ENCODE measurements around the gene CDC34. TPM values are rescaled to one million over a fixed set of nuclear protein-coding genes. Genes with fewer than 3 reads are reported as not detected.

CDC34 gene
- polyA plus RNA-seq: 10 to 100 TPM; 45.2 to 68.7 TPM

GRCh38 chr19:531753-532560 is at the start of gene CDC34:
Gene CDC34 (plus strand): TSS chr19:531760. CDS start chr19:531932, 172 bp downstream.
- H3K27me3 ChIP-seq (ENCODE audit: control insufficient read depth in 1 of 2, insufficient read depth in 2 of 2, low read length in 2 of 2): no peaks in the 10 kb centered on the region
- no peaks in the 10 kb centered on the region for H3K9me3 ChIP-seq (ENCODE audit: control insufficient read depth in 2 of 2, insufficient read depth in 1 of 2, low read depth in 1 of 2, low read length in 1 of 2)
- H3K4me1 ChIP-seq (ENCODE audit: control insufficient read depth in 2 of 2, insufficient read depth in 2 of 2, low read length in 1 of 2): peaks cover under 1 to 19% of the 10 kb centered on the region in 2 donors
- peak within 1 kb of the TSS; percentile 93 to 95 for H3K27ac ChIP-seq (ENCODE audit: low read depth in 2 of 2, low read length in 1 of 2)
- WGBS, 2 donors: 0 to 1% methylated on average over 50 to 84 of the region's 84 CpGs
- H3K4me3 ChIP-seq (ENCODE audit: low read depth in 1 of 2, low read length in 2 of 2): peak within 1 kb of the TSS; percentile 94 to 98
- H3K36me3 ChIP-seq (ENCODE audit: control insufficient read depth in 2 of 2, insufficient read depth in 2 of 2, low read length in 1 of 2): peaks cover 0 to 16% of the 10 kb centered on the region in 2 donors

DNA sequence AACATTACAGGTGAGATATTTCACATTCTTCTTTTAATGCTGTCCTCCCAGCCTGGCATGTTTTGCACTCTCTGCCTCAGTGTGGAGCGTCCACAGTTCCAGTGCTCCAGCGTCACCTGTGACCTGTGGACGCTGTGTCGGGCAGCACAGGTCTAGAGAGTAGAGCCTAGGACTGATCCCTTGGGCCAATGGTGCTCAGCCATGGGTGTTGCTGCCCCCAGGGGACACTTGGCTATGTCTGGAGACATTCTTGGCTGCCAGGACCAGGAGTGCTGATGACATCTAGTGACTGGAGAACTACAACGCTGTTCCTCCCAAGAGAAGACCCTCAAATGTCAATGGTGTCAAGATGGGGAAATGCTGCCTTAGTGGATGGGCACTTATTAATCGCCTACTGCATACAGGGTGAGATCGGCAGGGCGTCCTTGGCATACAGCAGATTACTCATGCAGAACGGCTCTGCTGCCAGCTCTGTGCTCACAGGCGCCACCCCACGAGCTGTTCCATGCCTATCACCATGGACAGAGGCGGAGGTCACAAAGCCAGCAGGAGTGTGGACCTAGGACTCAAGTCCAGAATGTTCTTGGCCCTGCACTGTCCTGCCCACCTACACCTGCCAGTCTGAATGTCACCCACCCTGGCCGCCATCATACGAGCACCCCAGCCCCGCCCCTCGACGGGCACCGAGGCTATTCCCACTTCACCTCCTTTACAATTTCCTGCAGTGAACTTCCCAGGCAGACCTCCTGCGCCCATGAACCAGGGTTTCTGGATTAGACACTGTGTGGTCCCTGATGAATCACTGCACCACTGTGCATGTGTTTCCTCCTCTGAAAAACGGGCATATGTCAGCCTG is 49.1 kb upstream of the CDC34 start:
- WGBS, 2 donors: 55 to 59% methylated on average over 20 of the region's 20 CpGs

DNA sequence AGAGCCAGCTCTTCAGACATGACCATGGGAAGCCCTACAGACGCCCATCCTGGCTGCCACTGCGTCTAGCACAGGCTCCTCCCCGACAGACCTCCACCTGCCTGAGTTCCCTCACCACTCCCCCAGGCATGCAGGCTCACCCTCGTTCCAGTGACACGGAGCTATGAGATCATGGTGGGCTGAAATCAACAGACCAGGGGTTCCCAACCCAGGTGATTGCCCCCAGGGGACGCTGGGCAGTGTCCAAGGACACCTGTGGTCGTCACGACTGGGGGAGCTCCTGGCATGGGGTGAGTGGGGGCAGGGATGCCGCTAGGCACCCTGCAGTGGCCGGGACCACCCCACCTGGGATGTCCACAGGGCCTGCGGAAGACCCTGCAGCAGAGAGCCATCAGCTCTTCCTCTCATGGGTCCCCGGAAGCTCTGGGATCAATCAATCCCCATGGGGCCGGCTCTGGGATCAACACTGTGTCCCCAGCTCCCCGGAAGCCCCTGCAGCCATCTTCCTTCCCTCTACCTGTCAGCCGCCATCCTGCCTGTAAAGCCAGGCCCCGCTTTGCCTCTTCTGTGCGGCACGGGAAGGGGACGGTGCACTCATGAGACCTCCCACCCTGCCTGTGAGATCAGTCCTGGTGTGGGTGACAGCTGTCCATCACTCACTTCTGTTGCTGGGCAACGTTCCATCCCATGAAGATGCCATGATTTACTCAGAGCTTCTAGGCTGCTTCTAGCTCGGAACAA is 48.1 kb upstream of the CDC34 start:
- WGBS, 2 donors: 50 to 60% methylated on average over 21 of the region's 21 CpGs
- no peak overlapping the region for H3K27ac ChIP-seq (ENCODE audit: low read depth in 2 of 2, low read length in 1 of 2)

More for the DNA sequence above, 49.1 kb upstream of the CDC34 start:
- Histone ChIP-seq H3K4me1 (ENCODE audit: control insufficient read depth in 2 of 2, insufficient read depth in 2 of 2, low read length in 1 of 2) (peaks cover 0 to 8% of the 10 kb centered on the region in 2 donors), H3K36me3 (ENCODE audit: control insufficient read depth in 2 of 2, insufficient read depth in 2 of 2, low read length in 1 of 2) (no peaks in the 10 kb centered on the region), H3K27me3 (ENCODE audit: control insufficient read depth in 1 of 2, insufficient read depth in 2 of 2, low read length in 2 of 2) (no peaks in the 10 kb centered on the region), H3K9me3 (ENCODE audit: control insufficient read depth in 2 of 2, insufficient read depth in 1 of 2, low read depth in 1 of 2, low read length in 1 of 2) (peaks cover 0 to 3% of the 10 kb centered on the region in 2 donors), H3K27ac (ENCODE audit: low read depth in 2 of 2, low read length in 1 of 2) (no peak overlapping the region), H3K4me3 (ENCODE audit: low read depth in 1 of 2, low read length in 2 of 2) (no peak overlapping the region)

DNA sequence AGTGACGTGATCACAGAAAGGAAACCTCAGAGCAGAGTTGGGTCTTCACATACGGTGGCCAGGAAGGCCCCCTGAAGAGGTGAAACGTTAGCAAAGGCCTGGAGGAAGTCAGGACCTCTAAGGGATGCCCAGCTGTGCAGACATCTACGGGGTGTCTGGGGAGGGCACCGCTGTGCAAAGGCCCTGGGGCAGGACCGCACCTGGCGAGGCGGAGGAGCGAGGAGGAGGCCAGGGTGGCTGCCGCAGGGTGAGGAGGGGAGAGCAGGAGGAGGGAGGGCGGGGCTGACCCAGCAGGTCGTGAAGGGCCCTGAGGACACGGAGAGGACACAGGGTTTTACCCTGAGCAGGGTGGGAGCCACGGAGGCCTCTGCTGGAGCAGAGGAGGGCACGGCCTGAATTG is 47.1 kb upstream of the CDC34 start:
- Histone ChIP-seq H3K9me3 (ENCODE audit: control insufficient read depth in 2 of 2, insufficient read depth in 1 of 2, low read depth in 1 of 2, low read length in 1 of 2) (peaks cover 0 to 3% of the 10 kb centered on the region in 2 donors), H3K27ac (ENCODE audit: low read depth in 2 of 2, low read length in 1 of 2) (no peak overlapping the region)
- 47 to 57% methylated on average over 15 of the region's 15 CpGs for WGBS, 2 donors

More for the DNA sequence above, 48.1 kb upstream of the CDC34 start:
- Histone ChIP-seq H3K27me3 (ENCODE audit: control insufficient read depth in 1 of 2, insufficient read depth in 2 of 2, low read length in 2 of 2) (no peaks in the 10 kb centered on the region), H3K4me1 (ENCODE audit: control insufficient read depth in 2 of 2, insufficient read depth in 2 of 2, low read length in 1 of 2) (peaks cover 0 to 8% of the 10 kb centered on the region in 2 donors), H3K36me3 (ENCODE audit: control insufficient read depth in 2 of 2, insufficient read depth in 2 of 2, low read length in 1 of 2) (no peaks in the 10 kb centered on the region), H3K4me3 (ENCODE audit: low read depth in 1 of 2, low read length in 2 of 2) (no peak overlapping the region), H3K9me3 (ENCODE audit: control insufficient read depth in 2 of 2, insufficient read depth in 1 of 2, low read depth in 1 of 2, low read length in 1 of 2) (peaks cover 0 to 3% of the 10 kb centered on the region in 2 donors)

DNA sequence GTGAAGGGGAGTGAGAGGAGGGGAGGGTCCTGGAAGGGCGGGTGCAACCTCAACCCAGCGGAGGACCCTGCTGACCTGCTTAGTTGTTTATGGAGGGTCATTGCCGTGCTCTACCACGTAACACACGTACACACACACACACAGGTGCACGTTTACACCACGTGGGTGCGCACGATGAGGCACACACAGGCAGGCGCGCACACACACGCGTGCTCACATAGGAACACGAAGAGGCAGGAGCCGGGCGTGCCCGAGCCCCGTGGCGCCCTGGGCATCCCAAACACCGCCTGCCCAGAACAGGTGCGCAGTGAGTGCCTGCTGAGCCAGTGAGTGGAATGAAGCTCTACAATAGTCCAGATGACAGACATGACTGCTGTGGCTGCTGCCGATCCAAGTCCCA is 46.5 kb upstream of the CDC34 start:
- Histone ChIP-seq H3K27ac (ENCODE audit: low read depth in 2 of 2, low read length in 1 of 2) (no peak overlapping the region), H3K36me3 (ENCODE audit: control insufficient read depth in 2 of 2, insufficient read depth in 2 of 2, low read length in 1 of 2) (no peaks in the 10 kb centered on the region), H3K27me3 (ENCODE audit: control insufficient read depth in 1 of 2, insufficient read depth in 2 of 2, low read length in 2 of 2) (no peaks in the 10 kb centered on the region), H3K4me1 (ENCODE audit: control insufficient read depth in 2 of 2, insufficient read depth in 2 of 2, low read length in 1 of 2) (peaks cover 0 to 8% of the 10 kb centered on the region in 2 donors), H3K4me3 (ENCODE audit: low read depth in 1 of 2, low read length in 2 of 2) (no peak overlapping the region), H3K9me3 (ENCODE audit: control insufficient read depth in 2 of 2, insufficient read depth in 1 of 2, low read depth in 1 of 2, low read length in 1 of 2) (peaks cover 0 to 3% of the 10 kb centered on the region in 2 donors)
- 53 to 54% methylated on average over 22 of the region's 22 CpGs for WGBS, 2 donors

More for the DNA sequence above, 47.1 kb upstream of the CDC34 start:
- Histone ChIP-seq H3K27me3 (ENCODE audit: control insufficient read depth in 1 of 2, insufficient read depth in 2 of 2, low read length in 2 of 2) (no peaks in the 10 kb centered on the region), H3K36me3 (ENCODE audit: control insufficient read depth in 2 of 2, insufficient read depth in 2 of 2, low read length in 1 of 2) (no peaks in the 10 kb centered on the region), H3K4me1 (ENCODE audit: control insufficient read depth in 2 of 2, insufficient read depth in 2 of 2, low read length in 1 of 2) (peaks cover 0 to 8% of the 10 kb centered on the region in 2 donors), H3K4me3 (ENCODE audit: low read depth in 1 of 2, low read length in 2 of 2) (no peak overlapping the region)

DNA sequence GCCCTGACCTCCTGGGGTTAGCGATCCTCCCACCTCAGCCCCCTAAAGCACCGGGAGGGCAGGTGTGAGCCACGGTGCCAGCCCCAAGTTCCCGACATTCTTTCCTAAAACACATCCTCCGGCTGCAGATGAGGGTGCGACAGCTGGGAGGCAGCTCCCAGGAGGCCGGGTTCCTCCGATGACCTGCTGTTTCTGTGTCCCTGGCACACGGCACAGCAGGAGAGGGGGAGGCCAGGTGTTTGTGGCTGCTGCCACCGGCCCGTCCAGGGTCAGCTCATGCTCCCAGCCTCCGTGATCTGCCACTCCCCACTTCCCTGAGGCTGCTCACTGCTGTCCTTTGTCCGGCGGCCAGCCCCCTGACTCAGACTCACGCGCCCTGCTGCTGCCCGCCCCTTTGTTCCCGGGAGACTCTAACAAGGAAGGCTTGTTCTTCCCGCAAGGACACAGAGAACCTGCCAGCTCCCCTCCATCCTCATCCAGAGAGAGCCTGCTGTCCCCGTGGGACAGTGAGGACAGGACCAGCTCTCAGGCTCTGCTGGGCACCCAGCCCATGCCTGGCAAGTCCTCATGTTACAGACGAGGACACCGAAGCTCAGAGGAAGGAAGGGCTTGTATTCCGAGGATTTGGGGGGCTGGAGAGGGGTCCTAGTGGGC is 45.9 kb upstream of the CDC34 start:
- Histone ChIP-seq H3K9me3 (ENCODE audit: control insufficient read depth in 2 of 2, insufficient read depth in 1 of 2, low read depth in 1 of 2, low read length in 1 of 2) (peaks cover 0 to 3% of the 10 kb centered on the region in 2 donors), H3K27me3 (ENCODE audit: control insufficient read depth in 1 of 2, insufficient read depth in 2 of 2, low read length in 2 of 2) (no peaks in the 10 kb centered on the region), H3K36me3 (ENCODE audit: control insufficient read depth in 2 of 2, insufficient read depth in 2 of 2, low read length in 1 of 2) (no peaks in the 10 kb centered on the region), H3K27ac (ENCODE audit: low read depth in 2 of 2, low read length in 1 of 2) (no peak overlapping the region), H3K4me1 (ENCODE audit: control insufficient read depth in 2 of 2, insufficient read depth in 2 of 2, low read length in 1 of 2) (peaks cover 0 to 6% of the 10 kb centered on the region in 2 donors), H3K4me3 (ENCODE audit: low read depth in 1 of 2, low read length in 2 of 2) (no peak overlapping the region)
- WGBS, 2 donors: 15 to 16% methylated on average over 23 of the region's 23 CpGs

GRCh38 chr19:488505-489417 is 42.8 kb upstream of the CDC34 start:
- peak overlapping the region; percentile 90 for H3K4me3 ChIP-seq (ENCODE audit: low read depth in 1 of 2, low read length in 2 of 2)
- no peaks in the 10 kb centered on the region for H3K27me3 ChIP-seq (ENCODE audit: control insufficient read depth in 1 of 2, insufficient read depth in 2 of 2, low read length in 2 of 2)
- H3K9me3 ChIP-seq (ENCODE audit: control insufficient read depth in 2 of 2, insufficient read depth in 1 of 2, low read depth in 1 of 2, low read length in 1 of 2): peaks cover 0 to 3% of the 10 kb centered on the region in 2 donors
- 0 to 1% methylated on average over 72 to 114 of the region's 114 CpGs for WGBS, 2 donors
- H3K27ac ChIP-seq (ENCODE audit: low read depth in 2 of 2, low read length in 1 of 2): peak overlapping the region; percentile 89 to 94
- peaks cover 0 to 6% of the 10 kb centered on the region in 2 donors for H3K4me1 ChIP-seq (ENCODE audit: control insufficient read depth in 2 of 2, insufficient read depth in 2 of 2, low read length in 1 of 2)
- H3K36me3 ChIP-seq (ENCODE audit: control insufficient read depth in 2 of 2, insufficient read depth in 2 of 2, low read length in 1 of 2): no peaks in the 10 kb centered on the region

GRCh38 chr19:489418-490196 is 42.0 kb upstream of the CDC34 start:
- 15 to 23% methylated on average over 50 to 61 of the region's 61 CpGs for WGBS, 2 donors
- Histone ChIP-seq H3K27me3 (ENCODE audit: control insufficient read depth in 1 of 2, insufficient read depth in 2 of 2, low read length in 2 of 2) (no peaks in the 10 kb centered on the region), H3K36me3 (ENCODE audit: control insufficient read depth in 2 of 2, insufficient read depth in 2 of 2, low read length in 1 of 2) (no peaks in the 10 kb centered on the region), H3K27ac (ENCODE audit: low read depth in 2 of 2, low read length in 1 of 2) (peak overlapping the region; percentile 80 to 85), H3K4me3 (ENCODE audit: low read depth in 1 of 2, low read length in 2 of 2) (peak overlapping the region; percentile 90), H3K9me3 (ENCODE audit: control insufficient read depth in 2 of 2, insufficient read depth in 1 of 2, low read depth in 1 of 2, low read length in 1 of 2) (peaks cover 0 to 3% of the 10 kb centered on the region in 2 donors), H3K4me1 (ENCODE audit: control insufficient read depth in 2 of 2, insufficient read depth in 2 of 2, low read length in 1 of 2) (peaks cover 0 to 6% of the 10 kb centered on the region in 2 donors)
